Activated CD4-positive, alpha-beta T cell treated with anti-CD3 and anti-CD28 coated beads, Interleukin-2, Interleukin-4, amounts not matched to agents 100 ng/mL and 50 ng/mL, durations not matched to agents 16 hours and 8 hours (primary cell): ENCODE results near the gene SYT6.

Source experiments
- DNase-seq: peaks from one replicate; pipeline ENCODE4 v3.0.0-alpha.2; 2020; ENCODE audit warnings: low spot score

SYT6 gene

GRCh38 chr1:114153261-114154145 is at the start of gene SYT6:
Gene SYT6 (minus strand): TSS chr1:114153869. CDS start chr1:114153772, 97 bp downstream.
- no peak for DNase-seq

- no peak for DNase-seq
These were observed 47.8 kb upstream of the SYT6 start for GRCh38 chr1:114201486-114201885.

- DNase-seq, result no peak
These were observed 45.4 kb upstream of the SYT6 start for GRCh38 chr1:114199017-114199594.

- DNase-seq, result no peak
These were observed 43.6 kb upstream of the SYT6 start for GRCh38 chr1:114196992-114197907.

- DNase-seq, result no peak
These were observed 42.1 kb upstream of the SYT6 start for GRCh38 chr1:114195819-114196218.

- DNase-seq, result no peak
These were observed 38.7 kb upstream of the SYT6 start for GRCh38 chr1:114192328-114192727.

- DNase-seq, result no peak
These were observed 35.7 kb upstream of the SYT6 start for GRCh38 chr1:114189398-114189797.

GRCh38 chr1:114181356-114181755 is 27.7 kb upstream of the SYT6 start:
- no peak for DNase-seq

GRCh38 chr1:114180742-114181141 is 27.1 kb upstream of the SYT6 start:
- no peak for DNase-seq

- DNase-seq, result no peak
These were observed 25.3 kb upstream of the SYT6 start for GRCh38 chr1:114178936-114179335.

- DNase-seq, result no peak
These were observed 23.6 kb upstream of the SYT6 start for GRCh38 chr1:114177282-114177681.

GRCh38 chr1:114176366-114176765 is 22.7 kb upstream of the SYT6 start:
- DNase-seq, result no peak

GRCh38 chr1:114173680-114174079 is 20.0 kb upstream of the SYT6 start:
- DNase-seq, result no peak

- DNase-seq, result no peak
These were observed 15.8 kb upstream of the SYT6 start for GRCh38 chr1:114169509-114169908.

GRCh38 chr1:114167226-114167625 is 13.6 kb upstream of the SYT6 start:
- DNase-seq, result no peak

- no peak for DNase-seq
These were observed 11.3 kb upstream of the SYT6 start for GRCh38 chr1:114164840-114165543.

GRCh38 chr1:114159941-114160340 is 6.3 kb upstream of the SYT6 start:
- DNase-seq, result no peak

- no peak for DNase-seq
These were observed 3.6 kb upstream of the SYT6 start for GRCh38 chr1:114157275-114157660.

GRCh38 chr1:114156538-114157274 is 3.0 kb upstream of the SYT6 start:
- no peak for DNase-seq

- no peak for DNase-seq
These were observed 2.0 kb upstream of the SYT6 start for GRCh38 chr1:114155706-114156105.

- DNase-seq, result no peak
These were observed 1.3 kb upstream of the SYT6 start for GRCh38 chr1:114154963-114155322.
